Thoracic aorta (tissue), 2 donors: ENCODE measurements around the gene ACVR1B. TPM values are rescaled to one million over a fixed set of nuclear protein-coding genes. Genes with fewer than 3 reads are reported as not detected.

Experiments
- ATAC-seq: fragments of 150-250 bp; one replicate; pipeline ENCODE4 v1.8.0; 2017; ENCODE audit warnings: low read depth; ENCODE audit not compliant: insufficient number of reproducible peaks, low FRiP score
- DNase-seq: peaks from one replicate; pipeline ENCODE4 v3.0.0-alpha.2; 2020; ENCODE audit warnings: low spot score
- H3K27ac ChIP-seq, 2 donors: fragments of 200-600 bp; sonication (generic); 1 replicate in 1 of 2; 2 replicates in 1 of 2; pipeline ENCODE4 v1.5.1; 2016; ENCODE audit warnings: mild to moderate bottlenecking in 2 of 2, moderate library complexity in 2 of 2
- H3K27me3 ChIP-seq: fragments of 200-600 bp; sonication (generic); replicated peaks from 2 replicates; pipeline ENCODE4 v1.6.0; 2016; ENCODE audit warnings: mild to moderate bottlenecking; ENCODE audit not compliant: insufficient read depth
- H3K36me3 ChIP-seq: fragments of 200-600 bp; sonication (generic); one replicate; pipeline ENCODE4 v1.5.1; 2016
- H3K4me1 ChIP-seq, 2 donors: fragments of 200-600 bp; sonication (generic); 1 replicate in 1 of 2; 2 replicates in 1 of 2; pipeline versions ENCODE4 v1.5.1 to v1.6.0; 2016; ENCODE audit warnings: low read depth in 2 of 2, mild to moderate bottlenecking in 1 of 2; ENCODE audit not compliant: control insufficient read depth in 1 of 2
- H3K4me3 ChIP-seq: fragments of 200-600 bp; sonication (generic); 2 replicates; pipeline ENCODE4 v1.5.1; 2016; ENCODE audit warnings: mild to moderate bottlenecking
- H3K9me3 ChIP-seq: fragments of 200-600 bp; sonication (generic); 2 replicates; pipeline ENCODE4 v1.5.1; 2016
- total RNA-seq, 2 donors: library from RNA; depleted of rRNA; stranded (reverse); fragments of >200 nt; gene quantifications; one replicate each; pipeline versions ENCODE4 v1.1.0 to v1.2.3, GENCODE V29; 2016
- TF ChIP-seq, protein P1 (sequence below): fragments of 200-600 bp; sonication (generic); IDR thresholded peaks from one replicate; pipeline ENCODE4 v1.5.1; 2019; ENCODE audit warnings: antibody characterized with exemption

The ACVR1B gene
- total RNA-seq, 2 donors from 2014 or later: 9.9 to 24.4 TPM

DNA sequence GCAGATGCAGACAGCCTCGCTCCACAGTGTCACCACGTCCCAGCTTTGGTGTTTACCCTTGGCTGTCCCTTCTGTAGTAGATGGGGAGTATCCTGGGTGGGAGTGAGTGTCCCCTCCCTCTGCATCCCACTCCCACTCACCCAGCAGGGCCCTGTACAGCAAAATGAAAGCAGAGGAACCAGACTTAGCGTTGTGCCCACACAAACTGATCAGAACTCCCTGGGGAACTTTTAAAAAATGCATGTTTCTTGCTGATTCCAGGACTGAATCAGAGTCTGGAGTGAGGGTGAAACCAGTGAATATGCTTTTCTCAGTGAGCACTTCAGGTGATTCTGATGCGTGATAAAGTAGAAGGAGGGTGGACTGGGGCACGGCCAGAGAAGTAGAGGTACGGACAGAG is 41.3 kb upstream of the ACVR1B start:
- Histone ChIP-seq H3K27me3 (no peaks in the 10 kb centered on the region), H3K4me1 (peaks cover 0 to 24% of the 10 kb centered on the region in 2 donors), H3K9me3 (no peaks in the 10 kb centered on the region), H3K36me3 (no peaks in the 10 kb centered on the region), H3K4me3 (no peak overlapping the region), H3K27ac (no peak overlapping the region)
- DNase-seq: no peak
- no peak for ATAC-seq
- TF ChIP-seq, protein P1, sequence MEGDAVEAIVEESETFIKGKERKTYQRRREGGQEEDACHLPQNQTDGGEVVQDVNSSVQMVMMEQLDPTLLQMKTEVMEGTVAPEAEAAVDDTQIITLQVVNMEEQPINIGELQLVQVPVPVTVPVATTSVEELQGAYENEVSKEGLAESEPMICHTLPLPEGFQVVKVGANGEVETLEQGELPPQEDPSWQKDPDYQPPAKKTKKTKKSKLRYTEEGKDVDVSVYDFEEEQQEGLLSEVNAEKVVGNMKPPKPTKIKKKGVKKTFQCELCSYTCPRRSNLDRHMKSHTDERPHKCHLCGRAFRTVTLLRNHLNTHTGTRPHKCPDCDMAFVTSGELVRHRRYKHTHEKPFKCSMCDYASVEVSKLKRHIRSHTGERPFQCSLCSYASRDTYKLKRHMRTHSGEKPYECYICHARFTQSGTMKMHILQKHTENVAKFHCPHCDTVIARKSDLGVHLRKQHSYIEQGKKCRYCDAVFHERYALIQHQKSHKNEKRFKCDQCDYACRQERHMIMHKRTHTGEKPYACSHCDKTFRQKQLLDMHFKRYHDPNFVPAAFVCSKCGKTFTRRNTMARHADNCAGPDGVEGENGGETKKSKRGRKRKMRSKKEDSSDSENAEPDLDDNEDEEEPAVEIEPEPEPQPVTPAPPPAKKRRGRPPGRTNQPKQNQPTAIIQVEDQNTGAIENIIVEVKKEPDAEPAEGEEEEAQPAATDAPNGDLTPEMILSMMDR: no peak

DNA sequence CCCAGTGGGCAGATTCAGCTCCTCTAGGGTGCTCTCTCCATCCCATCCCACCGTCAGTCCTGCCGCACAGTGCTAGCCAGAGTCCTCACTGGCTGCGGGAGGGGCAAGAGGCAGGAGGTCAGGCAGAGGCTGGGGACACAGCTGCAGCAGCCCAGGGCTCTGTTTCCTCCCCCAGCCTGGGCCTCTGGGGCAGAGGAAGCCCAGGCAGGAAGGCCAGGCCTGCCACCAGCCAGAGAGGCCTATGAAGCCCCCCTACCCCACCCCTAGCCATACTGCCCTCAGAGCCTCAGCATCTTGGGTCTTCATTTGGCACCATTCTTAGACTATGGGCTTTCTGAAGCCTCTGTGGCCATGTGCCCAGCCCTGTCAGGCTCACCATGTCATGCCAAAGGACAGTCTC is 40.8 kb upstream of the ACVR1B start:
- Histone ChIP-seq H3K9me3 (no peaks in the 10 kb centered on the region), H3K4me1 (peaks cover 0 to 21% of the 10 kb centered on the region in 2 donors), H3K27me3 (no peaks in the 10 kb centered on the region), H3K27ac (peak overlapping the region in 1 of 2 donors; percentile 19), H3K36me3 (no peaks in the 10 kb centered on the region), H3K4me3 (no peak overlapping the region)
- ATAC-seq (no peak), DNase-seq (no peak)
- TF ChIP-seq, protein P1: no peak

DNA sequence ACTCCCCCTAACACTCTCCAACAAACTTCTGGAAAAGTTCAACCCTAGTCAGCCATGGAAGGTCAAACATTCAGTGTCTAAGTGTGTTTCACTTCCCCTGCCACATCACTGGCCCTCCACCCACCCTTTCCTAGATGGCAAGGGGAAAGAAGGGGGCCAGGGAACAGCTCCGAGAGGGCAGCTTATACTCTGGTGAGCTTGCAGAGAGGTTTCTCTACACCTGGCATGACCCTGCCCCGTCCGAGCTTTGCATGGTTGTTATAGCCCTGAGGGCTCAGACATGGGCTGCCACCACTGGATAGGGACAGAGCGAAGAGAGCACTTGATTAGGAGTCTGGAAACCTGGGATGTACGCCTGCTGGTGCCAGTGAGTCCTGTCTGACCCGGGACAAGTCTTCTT is 40.2 kb upstream of the ACVR1B start:
- TF ChIP-seq, protein P1: no peak
- no peak overlapping the region for H3K4me3 ChIP-seq
- peak overlapping the region in 1 of 2 donors; percentile 19 for H3K27ac ChIP-seq
- no peaks in the 10 kb centered on the region for H3K9me3 ChIP-seq
- ATAC-seq (no peak), DNase-seq (no peak)
- H3K36me3 ChIP-seq: no peaks in the 10 kb centered on the region
- H3K4me1 ChIP-seq: peaks cover 0 to 21% of the 10 kb centered on the region in 2 donors
- no peaks in the 10 kb centered on the region for H3K27me3 ChIP-seq

DNA sequence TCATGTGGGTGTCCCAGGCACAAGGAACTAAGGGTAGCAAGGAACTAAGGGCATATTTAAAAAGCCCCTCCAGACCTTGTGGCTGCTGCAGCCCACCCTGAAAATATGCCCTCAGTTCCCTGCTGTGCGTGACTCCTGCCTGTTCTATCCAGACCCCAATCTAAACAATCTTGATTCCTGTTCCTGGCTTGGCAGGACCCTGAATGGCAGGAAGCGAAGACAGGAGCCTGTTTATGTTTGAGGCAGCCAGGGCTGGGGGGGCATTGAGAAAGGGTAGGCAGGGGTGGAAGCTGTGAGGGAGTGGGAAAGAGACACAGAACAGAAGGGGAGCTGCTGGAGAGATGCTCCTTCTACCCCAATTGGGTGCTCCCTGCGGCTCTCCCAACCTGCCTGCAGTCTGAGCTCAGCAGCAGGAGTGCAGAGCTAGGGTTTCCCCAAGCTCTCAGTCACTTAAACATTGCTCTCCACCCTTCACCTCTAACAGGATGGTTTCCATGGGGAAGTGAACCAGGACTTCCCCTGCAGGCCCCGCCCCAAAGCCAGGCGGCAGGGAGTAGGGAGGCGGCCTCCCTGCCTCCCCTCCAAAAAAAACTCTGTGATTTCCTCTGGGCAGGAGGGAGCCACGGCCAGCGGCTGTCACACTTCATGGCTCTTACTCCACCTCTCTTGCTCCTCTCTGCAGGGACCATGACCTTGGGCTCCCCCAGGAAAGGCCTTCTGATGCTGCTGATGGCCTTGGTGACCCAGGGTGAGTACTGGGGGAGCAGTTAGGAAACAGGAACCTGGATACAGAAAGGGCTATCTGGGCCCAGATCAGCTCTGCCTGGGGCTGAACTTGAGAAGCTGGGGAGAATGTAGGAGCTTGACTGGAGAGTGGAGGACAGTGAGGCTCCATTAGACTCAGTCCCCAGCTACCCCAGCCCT is 39.4 kb upstream of the ACVR1B start:
- DNase-seq: no peak
- Histone ChIP-seq H3K27me3 (no peaks in the 10 kb centered on the region), H3K4me1 (peaks cover 0 to 19% of the 10 kb centered on the region in 2 donors), H3K4me3 (peak overlapping the region; percentile 37), H3K36me3 (no peaks in the 10 kb centered on the region), H3K27ac (no peak overlapping the region), H3K9me3 (no peaks in the 10 kb centered on the region)
- TF ChIP-seq, protein P1: no peak
- no peak for ATAC-seq

DNA sequence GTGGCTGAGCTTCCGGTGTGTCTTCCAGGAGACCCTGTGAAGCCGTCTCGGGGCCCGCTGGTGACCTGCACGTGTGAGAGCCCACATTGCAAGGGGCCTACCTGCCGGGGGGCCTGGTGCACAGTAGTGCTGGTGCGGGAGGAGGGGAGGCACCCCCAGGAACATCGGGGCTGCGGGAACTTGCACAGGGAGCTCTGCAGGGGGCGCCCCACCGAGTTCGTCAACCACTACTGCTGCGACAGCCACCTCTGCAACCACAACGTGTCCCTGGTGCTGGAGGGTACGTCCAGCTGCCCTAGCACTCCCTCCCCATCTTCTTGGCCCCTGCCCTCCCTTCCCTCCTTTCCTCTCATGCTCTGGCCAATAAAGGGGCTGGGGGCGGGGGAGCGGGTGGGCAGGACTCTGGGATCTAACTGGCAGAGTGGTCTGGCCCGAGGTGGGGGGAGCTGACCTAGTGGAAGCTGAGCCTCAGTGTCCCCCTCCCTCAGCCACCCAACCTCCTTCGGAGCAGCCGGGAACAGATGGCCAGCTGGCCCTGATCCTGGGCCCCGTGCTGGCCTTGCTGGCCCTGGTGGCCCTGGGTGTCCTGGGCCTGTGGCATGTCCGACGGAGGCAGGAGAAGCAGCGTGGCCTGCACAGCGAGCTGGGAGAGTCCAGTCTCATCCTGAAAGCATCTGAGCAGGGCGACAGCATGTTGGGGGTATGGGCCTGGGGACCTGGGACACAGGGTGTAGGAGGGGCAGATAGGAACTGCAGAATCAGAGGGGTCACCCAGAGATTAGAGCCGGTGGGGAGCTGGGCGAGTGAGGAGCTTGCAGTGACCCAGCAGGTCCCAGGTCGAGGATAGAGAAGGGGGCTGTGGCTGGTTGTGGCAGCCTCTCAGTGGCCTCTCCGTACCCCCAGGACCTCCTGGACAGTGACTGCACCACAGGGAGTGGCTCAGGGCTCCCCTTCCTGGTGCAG is 38.1 kb upstream of the ACVR1B start:
- ATAC-seq (no peak), DNase-seq (no peak)
- H3K36me3 ChIP-seq: no peaks in the 10 kb centered on the region
- no peaks in the 10 kb centered on the region for H3K9me3 ChIP-seq
- TF ChIP-seq, protein P1: no peak
- H3K27ac ChIP-seq: no peak overlapping the region
- H3K27me3 ChIP-seq: no peaks in the 10 kb centered on the region
- H3K4me1 ChIP-seq: peaks cover 0 to 11% of the 10 kb centered on the region in 2 donors
- H3K4me3 ChIP-seq: no peak overlapping the region
